ENCODE measurements around the gene TRIM33.
A peak's percentile ranks its signal among the peaks of the same experiment; 100 is the strongest.
"Not testable (repeated sequence)": the region's sequence is repeated elsewhere in the genome, so short reads cannot be mapped to it uniquely, and the experiment has no call there.

TRIM33 gene

GRCh38 chr1:114509596-114510273 is 1.3 kb downstream of the TRIM33 start:
- DNase-seq = peak; percentile 43

- DNase-seq = no peak
Observed at GRCh38 chr1:114508386-114508898, 2.6 kb downstream of the TRIM33 start.

- DNase-seq = no peak
Observed at GRCh38 chr1:114507513-114507912, 3.5 kb downstream of the TRIM33 start.

GRCh38 chr1:114505148-114505561 is 5.8 kb downstream of the TRIM33 start:
- DNase-seq = peak; percentile 13

- DNase-seq = no peak
Observed at GRCh38 chr1:114503916-114504422, 7.0 kb downstream of the TRIM33 start.

- no peak for DNase-seq
Observed at GRCh38 chr1:114502080-114502479, 8.9 kb downstream of the TRIM33 start.

- DNase-seq = no peak
Observed at GRCh38 chr1:114499478-114499877, 11.5 kb downstream of the TRIM33 start.

GRCh38 chr1:114496089-114496488 is 14.9 kb downstream of the TRIM33 start:
- DNase-seq = no peak

GRCh38 chr1:114495486-114495885 is 15.5 kb downstream of the TRIM33 start:
- no peak for DNase-seq

GRCh38 chr1:114492978-114493377 is 18.0 kb downstream of the TRIM33 start:
- DNase-seq = peak; percentile 10

- no peak for DNase-seq
Observed at GRCh38 chr1:114490274-114490693, 20.7 kb downstream of the TRIM33 start.

- DNase-seq = no peak
Observed at GRCh38 chr1:114488739-114489138, 22.3 kb downstream of the TRIM33 start.

- DNase-seq = no peak
Observed at GRCh38 chr1:114485286-114485685, 25.7 kb downstream of the TRIM33 start.

- DNase-seq = peak; percentile 20
Observed at GRCh38 chr1:114482585-114482984, 28.4 kb downstream of the TRIM33 start.

GRCh38 chr1:114479636-114480035 is 31.4 kb downstream of the TRIM33 start:
- DNase-seq = not testable (repeated sequence)

- no peak for DNase-seq
Observed at GRCh38 chr1:114479134-114479533, 31.9 kb downstream of the TRIM33 start.

- no peak for DNase-seq
Observed at GRCh38 chr1:114473796-114474195, 37.2 kb downstream of the TRIM33 start.

GRCh38 chr1:114472408-114472807 is 38.6 kb downstream of the TRIM33 start:
- no peak for DNase-seq

GRCh38 chr1:114470681-114471080 is 40.3 kb downstream of the TRIM33 start:
- no peak for DNase-seq

- DNase-seq = no peak
Observed at GRCh38 chr1:114468710-114469468, 42.1 kb downstream of the TRIM33 start.

- no peak for DNase-seq
Observed at GRCh38 chr1:114468047-114468446, 43.0 kb downstream of the TRIM33 start.

- no peak for DNase-seq
Observed at GRCh38 chr1:114467491-114467890, 43.5 kb downstream of the TRIM33 start.

- DNase-seq = peak; percentile 18
Observed at GRCh38 chr1:114466334-114467014, 44.5 kb downstream of the TRIM33 start.
